Left cardiac atrium (tissue), 4 donors: ENCODE results near the gene SAMD4A. TPM values are rescaled to one million over a fixed set of nuclear protein-coding genes. Genes with fewer than 3 reads are reported as not detected.

Source experiments
- ATAC-seq, 2 donors: fragments of 200-7000 bp; cut with Tn5 transposase; one replicate each; pipeline ENCODE4 v1.9.1; 2020; ENCODE audit warnings: mild to moderate bottlenecking in 2 of 2, moderate library complexity in 2 of 2
- DNase-seq: peaks from one replicate; pipeline ENCODE4 v3.0.0-alpha.2; 2020
- intact Hi-C, 2 donors: fragments of 100-400 bp; cut with DNase I; formaldehyde crosslinking; loops; one replicate each; pipeline versions ENCODE4 v1.14.1 to v1.15.1; 2022 to 2023
- total RNA-seq, 2 donors: library from RNA; stranded (reverse); fragmentation: NEBNext Ultra II Directional; extraction: Animal tissue kit (Norgen Biotek cat#: 25700); gene quantifications; one replicate each; pipeline ENCODE4 v1.2.1, GENCODE V29; 2021
- donor health status: DM: no; HTN: yes; CAD: no.
- donor health status: DM: no; HTN: yes; CAD: no; lungs with severe emphysema.
- donor health status: DM: yes; HTN: yes; CAD: no.
- donor health status: Dilated cardiomyopathy.

SAMD4A gene
- total RNA-seq, 2 donors from 2014 or later, result 103 to 118 TPM

- ATAC-seq (no peak), DNase-seq (no peak)
- intact Hi-C loops, result no loop called here
Observed at GRCh38 chr14:54590481-54590880, 23.6 kb downstream of the SAMD4A start.

- ATAC-seq (no peak), DNase-seq (no peak)
- intact Hi-C loops, result no loop called here
Observed at GRCh38 chr14:54591461-54591860, 24.5 kb downstream of the SAMD4A start.

GRCh38 chr14:54591866-54592265 is 24.9 kb downstream of the SAMD4A start:
- no peak for ATAC-seq
- intact Hi-C loops, result no loop called here
- no peak for DNase-seq

DNA sequence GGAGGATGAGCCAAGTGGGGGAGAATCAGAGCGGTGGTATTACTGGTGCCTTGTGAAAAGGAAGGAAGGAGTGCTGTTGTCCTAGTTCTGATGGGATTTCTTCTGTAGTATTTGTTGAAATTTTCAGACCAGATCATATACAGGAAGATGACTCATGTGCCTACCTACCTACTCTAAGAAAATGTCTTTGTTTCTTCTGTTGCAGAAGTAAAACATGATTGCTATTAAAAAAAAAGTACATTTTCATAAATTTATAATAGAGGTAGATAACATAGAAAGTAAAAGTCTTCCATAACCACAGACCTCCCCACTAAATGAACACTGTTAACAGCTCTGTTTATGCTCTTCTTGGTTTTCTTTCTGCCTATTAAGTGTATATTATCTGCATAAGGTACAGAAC is 26.9 kb downstream of the SAMD4A start:
- intact Hi-C loops, result no loop called here
- ATAC-seq, result no peak
- DNase-seq, result no peak

GRCh38 chr14:54594537-54594936 is 27.6 kb downstream of the SAMD4A start:
- ATAC-seq, result no peak
- intact Hi-C loops, result no loop called here
- DNase-seq, result no peak

DNA sequence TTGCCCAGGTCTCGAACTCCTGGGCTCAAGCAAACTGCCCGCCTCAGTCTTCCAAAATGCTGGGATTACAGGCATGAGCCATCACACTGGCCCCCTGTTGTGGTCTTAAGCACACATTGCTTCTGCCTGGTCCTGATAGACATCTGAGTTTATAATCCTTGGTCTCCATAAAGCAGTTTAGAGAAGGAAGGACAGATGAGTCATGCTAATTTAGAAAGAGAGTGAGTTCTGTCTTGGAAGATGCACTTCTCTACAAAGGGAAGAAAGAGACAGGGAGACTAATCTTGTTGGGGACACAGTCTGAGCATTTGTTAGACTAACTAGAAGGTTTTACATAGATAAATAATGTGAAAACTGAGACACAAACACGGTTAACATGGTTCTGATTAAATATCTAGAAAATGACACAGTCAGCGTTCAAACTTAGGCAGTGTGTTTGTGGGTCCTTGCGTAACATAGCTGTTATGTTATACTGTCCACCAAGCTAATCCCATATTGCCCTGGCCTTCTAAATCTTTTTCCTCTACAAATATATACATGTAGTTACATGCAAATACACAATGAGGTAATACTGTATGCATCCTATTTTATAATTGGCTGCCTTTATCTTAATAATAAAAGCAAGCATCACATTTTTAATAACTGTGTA is 31.0 kb downstream of the SAMD4A start:
- no peak for DNase-seq
- ATAC-seq, result no peak
- intact Hi-C loops, result no loop called here

- DNase-seq (no peak), ATAC-seq (no peak)
- intact Hi-C loops, result no loop called here
Observed at GRCh38 chr14:54599966-54600716, 33.2 kb downstream of the SAMD4A start.

GRCh38 chr14:54600717-54601109 is 33.8 kb downstream of the SAMD4A start:
- intact Hi-C loops, result no loop called here
- no peak for ATAC-seq
- no peak for DNase-seq

- no peak for ATAC-seq
Observed at GRCh38 chr14:54603362-54603761, 36.4 kb downstream of the SAMD4A start.

GRCh38 chr14:54606178-54606577 is 39.2 kb downstream of the SAMD4A start:
- peak; percentile 71 for DNase-seq
- peak; percentile 90 to 93 for ATAC-seq
- intact Hi-C loops, result no loop called here

More at GRCh38 chr14:54603362-54603761, 36.4 kb downstream of the SAMD4A start:
- intact Hi-C loops, result no loop called here
- DNase-seq, result no peak

DNA sequence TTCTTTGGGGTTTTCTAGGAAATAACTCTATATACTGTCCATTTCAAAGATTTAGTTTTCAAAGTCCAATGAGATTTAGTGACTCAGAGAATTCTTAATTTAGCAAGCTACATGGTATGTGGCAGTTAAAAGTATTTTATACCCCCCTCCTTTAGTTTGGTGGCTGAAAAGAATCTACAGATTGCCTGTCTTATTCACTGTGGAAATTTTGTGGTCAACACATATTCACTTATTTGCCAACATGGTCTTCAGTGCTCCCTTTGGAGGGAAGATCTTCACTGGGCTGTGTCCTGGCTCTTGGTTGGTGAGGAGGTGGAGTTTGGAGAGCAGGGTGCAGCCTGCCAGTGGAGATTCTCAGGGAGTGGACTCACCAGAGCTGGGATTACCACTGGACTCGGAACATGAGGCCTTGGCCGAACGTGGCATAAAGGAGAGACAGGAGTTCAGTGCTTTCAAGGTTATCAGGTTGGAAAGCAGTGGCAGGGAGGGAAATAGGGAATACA is 39.8 kb downstream of the SAMD4A start:
- ATAC-seq, result peak; percentile 62 to 82
- intact Hi-C loops, result no loop called here

DNA sequence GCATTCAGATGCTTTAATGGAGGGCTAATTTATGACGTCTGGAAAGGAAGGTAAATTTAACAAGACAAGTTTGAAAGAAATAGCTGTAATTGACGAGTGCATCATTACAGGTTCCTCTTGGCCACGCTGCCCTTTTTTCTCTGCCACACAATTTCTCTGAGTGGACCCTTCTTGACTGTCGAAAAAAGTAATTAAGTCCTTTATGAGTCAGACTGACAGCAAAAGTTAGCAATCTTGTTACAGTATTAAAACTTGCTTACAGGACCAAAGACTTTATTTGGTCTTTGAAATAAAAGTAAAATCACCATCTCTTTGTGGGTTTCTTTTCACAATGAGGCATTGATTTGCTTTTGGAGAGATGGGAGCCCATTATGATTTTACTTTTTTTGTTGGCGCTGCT is 42.6 kb downstream of the SAMD4A start:
- ATAC-seq (no peak), DNase-seq (no peak)
- intact Hi-C loops, result no loop called here

More for the DNA sequence above, 39.8 kb downstream of the SAMD4A start:
- peak; percentile 37 for DNase-seq

DNA sequence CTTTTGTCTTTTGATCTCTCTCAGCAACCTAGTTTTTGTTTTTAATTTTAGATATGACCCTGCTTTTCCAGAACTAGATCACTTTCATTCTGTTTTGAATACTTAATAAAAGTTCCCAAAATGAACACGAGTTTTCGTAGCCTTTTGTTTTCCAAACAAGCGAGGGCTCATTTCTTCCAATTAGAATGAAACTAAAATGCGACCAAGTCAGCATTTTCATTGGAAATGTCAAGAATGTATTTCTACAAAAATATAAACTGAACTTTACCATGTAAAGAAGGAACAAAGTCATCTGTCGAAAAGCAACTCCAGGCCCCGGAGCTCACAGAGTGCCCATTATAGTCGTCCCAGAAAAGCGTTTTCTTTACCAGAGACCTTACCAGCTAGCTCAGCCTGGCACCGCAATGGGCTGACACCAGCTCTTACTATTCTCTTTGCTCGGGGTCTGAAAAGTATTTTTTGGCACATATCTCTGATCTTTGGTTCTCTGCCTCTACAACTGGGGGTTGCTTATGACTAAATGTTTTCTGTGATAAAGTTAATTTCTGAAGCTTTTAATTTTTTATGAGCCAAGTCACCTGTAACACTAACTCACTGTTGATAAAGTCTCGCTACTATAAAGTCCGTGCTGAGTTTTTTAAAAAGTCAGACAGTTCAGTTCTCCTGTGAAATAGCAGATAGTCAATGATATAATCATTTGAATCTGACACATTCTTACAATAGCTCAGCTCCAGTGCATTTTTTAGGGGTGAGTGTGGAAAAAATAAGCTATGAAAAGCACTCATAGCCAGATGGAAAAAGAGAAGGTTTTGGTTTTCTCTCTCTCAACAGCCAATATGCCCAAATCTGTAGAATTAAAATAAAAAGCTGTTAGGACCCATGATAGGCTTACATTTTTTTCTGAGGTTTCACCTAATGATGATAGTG is 43.4 kb downstream of the SAMD4A start:
- ATAC-seq (no peak), DNase-seq (no peak)
- intact Hi-C loops, result loop anchor here in 1 of 2 donors (5.0 kb wide), 1 partner anchor 62 kb away; no protein-coding TSS in a partner anchor

GRCh38 chr14:54614296-54614695 is 47.4 kb downstream of the SAMD4A start:
- intact Hi-C loops, result loop anchor here in 1 of 2 donors (5.0 kb wide), 1 partner anchor 58 kb away; no protein-coding TSS in a partner anchor
- DNase-seq, result no peak
- no peak for ATAC-seq

DNA sequence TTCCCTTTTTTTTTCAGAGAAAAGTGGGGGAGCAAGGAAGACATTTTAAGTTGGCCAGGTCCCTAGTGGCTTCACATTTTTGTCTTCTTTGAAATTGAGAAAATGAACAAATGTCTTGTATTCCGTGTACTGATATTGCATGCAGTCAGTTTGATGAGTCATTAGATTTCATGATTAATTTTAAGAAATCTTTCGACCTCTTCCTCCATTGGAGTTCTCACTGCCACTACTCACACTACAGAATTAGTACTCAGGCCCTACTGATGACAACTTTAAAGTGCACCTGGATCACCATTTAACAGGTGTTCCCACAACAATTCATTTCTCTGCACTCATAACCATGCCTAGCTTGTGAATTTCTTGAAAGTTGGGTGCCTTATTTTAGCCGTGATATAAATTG is 50.5 kb downstream of the SAMD4A start:
- intact Hi-C loops, result no loop called here
- DNase-seq (no peak), ATAC-seq (no peak)

GRCh38 chr14:54621686-54622085 is 54.8 kb downstream of the SAMD4A start:
- ATAC-seq, result no peak
- intact Hi-C loops, result no loop called here

DNA sequence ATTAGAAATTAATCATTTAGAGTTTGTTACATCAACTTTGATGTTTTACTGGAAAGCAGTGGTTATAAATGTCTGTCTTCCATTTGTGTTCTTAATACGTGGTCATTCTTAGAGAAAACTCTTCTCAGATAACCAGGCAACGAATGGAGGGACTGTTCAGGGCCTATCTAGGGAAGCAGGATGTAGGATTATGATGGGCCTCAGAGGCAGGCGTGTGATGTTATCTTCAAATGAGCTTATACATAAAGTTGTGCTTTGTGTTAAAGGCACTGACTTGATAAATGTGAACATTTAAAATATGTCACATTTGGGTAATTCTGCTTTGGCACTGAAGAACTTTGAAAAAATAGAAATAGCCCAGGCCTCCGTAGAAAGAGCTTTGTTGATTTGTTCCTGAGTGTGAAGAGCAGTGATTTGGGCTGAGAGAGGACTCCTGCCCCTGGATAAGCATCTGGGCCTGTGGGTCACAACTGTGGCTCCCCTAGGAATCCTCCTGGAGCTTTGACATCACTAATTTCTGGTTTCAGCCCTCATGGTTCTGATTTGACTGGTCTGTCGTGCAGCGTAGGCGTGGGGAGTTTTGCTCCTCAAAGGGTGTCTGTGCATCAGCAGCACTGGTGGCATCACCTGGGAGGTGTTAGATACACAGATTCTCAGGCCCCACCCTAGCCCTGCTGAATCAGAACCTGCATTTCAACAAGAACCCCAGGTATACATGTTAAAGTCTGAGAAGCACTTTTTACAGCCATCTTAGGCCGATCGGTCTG is 55.4 kb downstream of the SAMD4A start:
- intact Hi-C loops, result no loop called here
- DNase-seq, result no peak
- ATAC-seq, result no peak

More at GRCh38 chr14:54621686-54622085, 54.8 kb downstream of the SAMD4A start:
- DNase-seq, result no peak

- intact Hi-C loops, result no loop called here
- DNase-seq, result no peak
- ATAC-seq, result no peak
Observed at GRCh38 chr14:54623279-54624004, 56.5 kb downstream of the SAMD4A start.
